ENCODE results near the gene ODAD3.
"Not testable (repeated sequence)": the region's sequence is repeated elsewhere in the genome, so short reads cannot be mapped to it uniquely, and the experiment has no call there.

- TF ChIP-seq REST (IDR thresholded peaks at IDR 0.05; ENCODE audit: borderline replicate concordance in 1 of 2, low read depth in 1 of 2, low read length in 2 of 2); CSRNP1 (CRISPR knock-in tag; IDR thresholded peaks at IDR 0.05); EZH2 (conservative IDR thresholded peaks at IDR 0.05; ENCODE audit: low read depth, low read length); ZBTB40 (IDR thresholded peaks at IDR 0.05); ZBTB40 (CRISPR knock-in tag; IDR thresholded peaks at IDR 0.05); AFF4 (CRISPR knock-in tag; IDR thresholded peaks at IDR 0.05): not testable (repeated sequence)
Measured at GRCh38 chr19:11475343-11475742, 40.4 kb upstream of the ODAD3 start.
